ENCODE measurements around the gene PRR16.

DNA sequence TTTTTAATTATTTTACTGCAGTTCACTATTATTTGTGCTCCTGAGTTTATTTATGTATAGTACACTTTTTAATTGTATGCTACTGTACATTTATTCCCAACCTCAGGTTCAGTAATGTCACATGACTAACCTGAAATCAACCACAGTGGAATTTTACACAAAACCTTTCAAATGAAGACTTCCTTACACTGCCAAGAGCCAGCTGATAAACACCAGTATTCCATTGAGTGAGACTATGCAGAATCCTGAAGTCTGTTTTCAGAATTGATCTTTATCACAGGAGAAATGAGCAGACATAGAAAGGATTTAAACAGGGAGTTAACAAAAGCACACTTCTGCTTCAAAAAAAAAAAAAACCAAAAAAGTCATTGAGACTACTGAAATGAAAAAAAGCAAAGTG, 219.5 kb downstream of the PRR16 start:
- no peak for TF ChIP-seq CTCF (conservative IDR thresholded peaks at IDR 0.05)
- TF ChIP-seq EZH2 (IDR thresholded peaks at IDR 0.05; ENCODE audit: low read depth) = no peak
